Measurements from ENCODE around the gene CCNK.

The CCNK gene

GRCh38 chr14:99521176-99522024, 40.2 kb downstream of the CCNK start:
- DNase-seq, result no peak

- DNase-seq, result no peak
Observed at GRCh38 chr14:99522025-99522401, 40.8 kb downstream of the CCNK start.

GRCh38 chr14:99522457-99522891, 41.3 kb downstream of the CCNK start:
- peak; percentile 34 to 45 for DNase-seq

- DNase-seq, result no peak
Observed at GRCh38 chr14:99522934-99523703, 41.9 kb downstream of the CCNK start.

- no peak for DNase-seq
Observed at GRCh38 chr14:99523704-99524055, 42.5 kb downstream of the CCNK start.

- no peak for DNase-seq
Observed at GRCh38 chr14:99524091-99524661, 43.0 kb downstream of the CCNK start.

- peak in 1 of 2 experiments; percentile 21 for DNase-seq
Observed at GRCh38 chr14:99524804-99525698, 43.8 kb downstream of the CCNK start.

GRCh38 chr14:99525699-99526080, 44.5 kb downstream of the CCNK start:
- no peak for DNase-seq

GRCh38 chr14:99527026-99527425, 45.8 kb downstream of the CCNK start:
- DNase-seq, result no peak

GRCh38 chr14:99527427-99528076, 46.3 kb downstream of the CCNK start:
- no peak for DNase-seq

- DNase-seq, result no peak
Observed at GRCh38 chr14:99529899-99530298, 48.7 kb downstream of the CCNK start.

- no peak for DNase-seq
Observed at GRCh38 chr14:99530407-99531155, 49.4 kb downstream of the CCNK start.

GRCh38 chr14:99531251-99532096, 50.3 kb downstream of the CCNK start:
- DNase-seq, result no peak

- no peak for DNase-seq
Observed at GRCh38 chr14:99532310-99532709, 51.1 kb downstream of the CCNK start.

- DNase-seq, result no peak
Observed at GRCh38 chr14:99534333-99534732, 53.1 kb downstream of the CCNK start.

- no peak for DNase-seq
Observed at GRCh38 chr14:99534863-99535262, 53.7 kb downstream of the CCNK start.

- no peak for DNase-seq
Observed at GRCh38 chr14:99535448-99535847, 54.2 kb downstream of the CCNK start.

- DNase-seq, result no peak
Observed at GRCh38 chr14:99535908-99536778, 54.9 kb downstream of the CCNK start.

- DNase-seq, result no peak
Observed at GRCh38 chr14:99537399-99537798, 56.2 kb downstream of the CCNK start.

GRCh38 chr14:99538275-99538674, 57.1 kb downstream of the CCNK start:
- no peak for DNase-seq

Data from SHP77 (cell line).